ENCODE results near the gene SLC6A3.

SLC6A3 gene

GRCh38 chr5:1345876-1346626, 99.2 kb downstream of the SLC6A3 start:
- no peak for DNase-seq

- peak; percentile 82 for DNase-seq
Observed at GRCh38 chr5:1344975-1345838, 100.0 kb downstream of the SLC6A3 start, which contains the start of gene CLPTM1L. TSS of gene CLPTM1L (minus strand) at chr5:1345099. CDS start at chr5:1344841, 258 bp downstream.

GRCh38 chr5:1343931-1344901, 101.0 kb downstream of the SLC6A3 start:
- no peak for DNase-seq

- DNase-seq, result no peak
Observed at GRCh38 chr5:1343315-1343751, 101.9 kb downstream of the SLC6A3 start.
